ENCODE results near the gene IL4R.

IL4R gene

DNA sequence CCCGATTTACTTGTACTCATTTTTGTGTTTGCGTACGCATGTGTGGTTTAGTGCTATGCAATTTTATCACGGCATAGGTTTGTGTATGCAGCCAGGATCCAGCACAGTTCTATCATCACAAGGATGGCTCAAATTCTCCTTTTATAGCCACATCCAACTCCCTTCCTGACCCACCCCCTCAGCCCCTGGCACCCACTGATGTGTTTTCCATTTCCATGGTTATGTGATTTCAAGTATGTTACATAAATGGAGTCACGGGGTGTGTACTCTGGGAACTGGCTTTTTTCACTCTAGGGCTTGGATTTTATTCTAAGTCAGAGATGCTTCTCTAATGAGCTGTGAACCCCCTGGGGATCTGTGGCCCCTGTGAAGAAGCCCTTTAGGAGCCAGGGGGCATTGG lies 16.8 kb downstream of the IL4R start:
- no peak for DNase-seq (ENCODE audit: low spot score)

DNA sequence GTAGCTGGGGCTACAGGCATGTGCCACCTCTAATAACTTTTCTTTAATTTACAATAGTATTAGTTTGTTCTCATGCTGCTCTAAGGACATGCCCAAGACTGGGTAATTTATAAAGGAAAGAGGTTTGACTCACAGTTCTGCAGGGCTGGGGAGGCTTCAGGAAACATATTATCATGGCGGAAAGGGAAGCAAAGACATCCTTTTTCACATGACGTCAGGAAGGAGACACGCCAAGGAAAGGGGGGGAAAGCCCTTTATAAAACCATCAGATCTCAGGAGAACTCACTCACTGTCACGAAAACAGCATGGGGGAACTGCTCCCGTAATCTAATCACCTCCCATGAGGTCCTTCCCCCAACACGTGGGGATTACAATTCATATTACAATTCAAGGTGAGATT lies 18.3 kb downstream of the IL4R start:
- DNase-seq (ENCODE audit: low spot score) = no peak

DNA sequence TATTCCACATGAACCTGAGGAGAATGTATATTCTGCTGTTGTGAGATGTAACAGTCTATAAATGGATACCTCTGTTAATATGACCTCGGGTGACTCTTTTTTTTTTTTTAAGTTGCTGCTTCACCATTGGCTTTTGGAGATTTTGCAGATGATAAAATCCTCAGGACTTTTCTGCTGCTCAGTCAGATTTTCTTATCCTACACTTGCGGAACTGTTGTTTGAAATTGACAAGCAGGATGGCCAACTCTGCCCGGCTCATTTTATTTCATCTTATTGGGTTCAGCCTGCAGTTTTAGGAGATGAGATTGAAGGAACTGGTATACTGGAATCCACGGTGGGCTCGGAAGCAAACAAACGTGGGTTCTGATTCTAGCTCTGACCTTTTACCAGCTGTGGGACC lies 19.3 kb downstream of the IL4R start:
- DNase-seq (ENCODE audit: low spot score) = no peak

DNA sequence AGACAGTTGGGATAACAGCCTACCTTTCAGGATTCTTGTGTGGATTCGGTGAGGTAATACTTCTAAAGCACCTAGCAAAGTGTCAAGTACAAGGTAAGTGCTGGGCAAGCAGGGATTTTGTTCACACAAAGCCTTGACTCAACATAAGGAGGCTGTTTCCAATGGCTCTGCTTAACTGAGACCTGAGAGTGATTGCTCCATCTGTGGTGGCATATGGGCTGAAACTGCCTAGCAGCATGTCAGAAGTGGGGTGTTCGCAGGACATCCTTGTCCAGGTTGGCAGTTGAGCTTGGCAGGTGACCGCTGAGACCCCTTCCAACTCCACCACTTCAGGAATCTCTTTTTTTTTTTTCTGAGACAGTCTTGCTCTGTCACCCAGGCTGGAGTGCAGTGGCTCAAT lies 19.8 kb downstream of the IL4R start:
- no peak for DNase-seq (ENCODE audit: low spot score)

DNA sequence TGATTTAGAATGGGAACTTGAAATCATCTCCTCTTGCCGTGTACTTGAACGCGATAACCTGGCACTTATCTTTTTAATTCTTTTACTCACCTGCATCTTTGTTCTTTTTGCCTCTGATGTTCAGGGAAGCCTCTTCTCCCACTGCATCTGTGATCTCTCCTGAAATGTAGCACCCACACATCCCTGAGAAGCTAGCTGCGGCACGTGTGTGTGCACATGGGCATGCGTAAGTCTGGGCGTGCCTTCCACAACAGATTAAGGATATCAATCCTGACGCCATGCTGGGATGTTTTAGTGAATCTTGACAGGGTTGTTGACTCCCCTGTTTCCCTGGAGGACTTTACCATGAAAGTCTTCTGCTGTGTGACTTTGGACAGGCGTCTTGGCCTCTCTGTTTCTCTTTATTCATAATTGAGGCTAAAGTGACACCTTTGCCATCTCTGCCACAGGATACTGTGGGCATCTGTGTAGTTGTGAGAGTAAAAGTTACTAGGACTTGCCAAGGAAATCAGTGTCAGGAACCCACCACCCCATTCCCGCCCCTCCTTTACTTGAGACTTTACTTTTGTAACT lies 20.5 kb downstream of the IL4R start:
- DNase-seq (ENCODE audit: low spot score) = no peak

DNA sequence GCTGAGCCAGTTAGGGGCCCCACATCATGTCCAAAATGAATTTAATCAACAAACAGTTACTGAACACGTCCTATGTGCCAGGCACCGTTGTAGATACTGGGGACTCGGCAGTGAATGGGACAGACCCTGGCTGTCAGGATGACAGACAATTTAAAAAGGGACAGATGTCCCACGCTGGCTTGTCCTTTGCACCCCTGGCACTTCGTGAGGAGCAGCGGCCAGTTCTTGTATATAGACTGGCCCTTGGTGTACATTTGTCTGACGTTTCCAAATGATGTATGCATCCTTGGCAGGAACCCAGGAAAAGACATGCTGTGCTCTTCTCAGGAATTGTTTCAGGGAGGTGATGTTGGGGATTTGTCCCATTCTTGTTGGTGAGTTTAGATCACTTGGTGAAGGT lies 21.1 kb downstream of the IL4R start:
- no peak for DNase-seq (ENCODE audit: low spot score)

DNA sequence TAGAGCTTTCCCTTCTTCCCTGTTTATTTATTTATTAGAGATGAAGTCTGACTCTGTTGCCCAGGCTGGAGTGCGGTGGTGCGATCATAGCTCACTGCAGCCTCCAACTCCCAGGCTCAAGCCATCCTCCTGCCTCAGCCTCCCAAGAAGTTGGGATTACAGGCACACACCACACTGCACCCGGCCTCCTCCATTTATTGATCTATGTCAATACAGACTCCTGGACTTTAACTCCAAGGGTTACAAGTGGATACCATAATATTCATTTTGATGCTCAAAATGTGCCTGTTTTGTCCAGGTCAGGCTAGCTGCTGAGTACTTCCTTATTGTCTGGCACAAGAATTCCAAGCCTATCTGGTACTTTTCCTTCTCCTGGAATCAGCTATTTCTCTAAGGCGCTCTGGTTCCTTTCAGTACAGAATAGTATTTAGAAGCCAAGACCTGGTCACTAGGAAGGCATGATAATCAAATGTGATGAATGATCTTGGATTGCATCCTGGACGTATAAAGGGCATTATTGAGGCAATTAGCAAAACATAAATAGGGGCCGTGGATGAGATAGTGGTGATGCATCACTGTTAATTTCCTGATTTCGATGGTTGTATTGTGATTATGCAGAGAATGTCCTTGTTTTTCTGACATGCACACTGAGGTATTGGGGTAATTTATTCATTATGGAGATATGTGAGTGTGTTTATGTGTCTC lies 21.7 kb downstream of the IL4R start:
- no peak for DNase-seq (ENCODE audit: low spot score)

DNA sequence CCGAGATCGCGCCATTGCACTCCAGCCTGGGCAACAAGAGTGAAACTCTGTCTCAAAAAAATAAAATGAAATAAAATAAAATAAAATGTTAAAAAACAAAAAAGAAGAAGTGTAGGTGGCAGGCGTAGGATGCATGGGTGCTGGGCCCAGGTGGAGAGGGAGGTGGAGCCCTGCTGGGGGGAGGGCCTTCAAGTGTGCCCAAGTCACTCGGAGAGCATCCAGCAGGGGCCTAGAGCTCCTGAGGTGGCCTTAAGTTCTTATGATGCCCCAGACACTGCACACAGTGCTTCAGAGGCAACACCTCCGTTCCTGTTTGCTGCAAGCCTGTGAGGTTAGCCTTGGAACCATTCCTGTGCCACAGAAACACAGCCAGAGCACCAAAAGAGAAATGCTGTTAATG lies 23.2 kb downstream of the IL4R start:
- no peak for DNase-seq (ENCODE audit: low spot score)

DNA sequence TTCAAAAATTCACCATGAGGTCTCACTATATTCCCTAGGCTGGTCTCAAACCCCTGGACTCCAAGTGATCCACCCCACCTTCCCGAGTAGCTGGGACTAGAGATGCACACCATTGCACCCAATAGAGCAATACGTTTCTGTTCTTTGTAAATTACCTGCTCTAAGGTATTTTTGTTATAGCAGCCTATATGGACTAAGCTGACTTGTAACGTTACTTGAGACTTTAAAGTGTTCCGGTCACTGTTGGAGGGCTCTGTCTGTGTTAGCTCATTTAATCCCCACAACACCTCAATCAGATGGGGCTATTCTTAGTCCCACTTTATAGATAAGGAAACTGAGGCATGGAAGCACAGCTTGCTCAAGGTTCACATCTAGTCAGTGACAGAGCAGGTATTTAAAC lies 25.4 kb downstream of the IL4R start:
- DNase-seq (ENCODE audit: low spot score) = no peak

DNA sequence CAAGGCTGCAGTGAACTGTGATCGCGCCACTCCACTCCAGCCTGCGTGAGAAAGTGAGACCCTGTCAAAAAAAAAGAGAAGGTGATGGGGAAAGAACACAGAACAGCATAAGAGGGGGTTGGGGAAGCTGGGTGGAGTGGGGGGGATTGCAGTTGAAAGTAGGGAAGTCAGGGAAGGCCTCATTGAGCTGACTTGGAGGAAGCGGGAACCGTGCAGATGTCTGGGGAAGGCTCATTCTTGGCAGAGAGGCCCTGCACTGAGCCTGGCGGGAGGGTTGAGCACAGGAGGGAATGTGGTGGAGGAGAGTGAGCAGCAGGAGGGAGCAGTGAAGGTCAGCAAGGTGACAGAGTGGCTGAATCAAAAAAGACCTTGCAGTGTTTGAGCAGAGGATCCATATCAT lies 26.9 kb downstream of the IL4R start:
- DNase-seq (ENCODE audit: low spot score) = no peak

DNA sequence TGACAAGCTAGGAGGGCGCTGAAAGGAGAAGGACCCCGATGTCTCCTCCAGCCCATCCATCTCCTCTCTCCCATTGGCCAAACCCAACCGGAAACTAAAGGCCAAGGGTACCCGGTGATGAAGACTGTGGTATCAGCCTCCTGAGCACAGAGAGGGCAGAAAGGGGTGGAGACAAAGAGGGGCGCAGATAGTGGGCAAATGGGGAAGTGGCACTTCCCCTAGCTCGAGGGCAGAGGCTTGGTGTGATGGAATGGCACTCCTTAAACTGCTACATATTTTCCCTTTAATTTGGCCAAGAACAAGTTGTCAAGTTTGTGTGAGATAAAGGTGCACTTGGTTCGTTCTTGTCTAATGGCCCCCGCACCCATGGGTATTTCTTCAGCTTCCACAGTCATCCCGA lies 27.8 kb downstream of the IL4R start:
- DNase-seq (ENCODE audit: low spot score) = no peak

DNA sequence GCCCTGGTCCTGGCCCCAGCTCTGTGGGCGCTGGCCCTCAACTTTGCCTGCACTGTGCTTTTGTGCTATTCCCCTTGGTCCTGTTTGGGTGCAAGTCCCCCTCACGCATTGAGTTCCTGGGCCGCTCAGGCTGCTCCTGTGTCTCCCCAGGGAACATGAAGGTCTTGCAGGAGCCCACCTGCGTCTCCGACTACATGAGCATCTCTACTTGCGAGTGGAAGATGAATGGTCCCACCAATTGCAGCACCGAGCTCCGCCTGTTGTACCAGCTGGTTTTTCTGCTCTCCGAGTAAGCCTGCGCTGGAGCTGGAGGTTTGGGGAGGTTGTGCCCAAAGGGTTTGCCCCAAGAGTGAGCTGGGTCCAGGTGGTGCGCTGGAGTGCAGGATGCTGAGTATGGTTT lies 28.2 kb downstream of the IL4R start:
- no peak for DNase-seq (ENCODE audit: low spot score)

DNA sequence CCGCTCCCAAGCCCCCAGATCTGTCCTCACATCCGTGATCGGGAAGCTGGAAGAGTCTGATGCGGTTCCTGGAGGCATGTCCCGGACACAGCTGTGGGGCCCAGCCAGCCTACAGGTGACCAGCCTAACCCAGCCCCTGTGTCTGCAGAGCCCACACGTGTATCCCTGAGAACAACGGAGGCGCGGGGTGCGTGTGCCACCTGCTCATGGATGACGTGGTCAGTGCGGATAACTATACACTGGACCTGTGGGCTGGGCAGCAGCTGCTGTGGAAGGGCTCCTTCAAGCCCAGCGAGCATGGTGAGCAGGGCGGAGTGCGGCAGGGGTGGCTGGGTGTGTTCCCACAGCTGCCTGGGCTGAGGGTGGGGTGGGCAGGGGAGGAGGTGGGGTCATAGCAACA lies 30.9 kb downstream of the IL4R start:
- DNase-seq (ENCODE audit: low spot score) = peak; percentile 20

DNA sequence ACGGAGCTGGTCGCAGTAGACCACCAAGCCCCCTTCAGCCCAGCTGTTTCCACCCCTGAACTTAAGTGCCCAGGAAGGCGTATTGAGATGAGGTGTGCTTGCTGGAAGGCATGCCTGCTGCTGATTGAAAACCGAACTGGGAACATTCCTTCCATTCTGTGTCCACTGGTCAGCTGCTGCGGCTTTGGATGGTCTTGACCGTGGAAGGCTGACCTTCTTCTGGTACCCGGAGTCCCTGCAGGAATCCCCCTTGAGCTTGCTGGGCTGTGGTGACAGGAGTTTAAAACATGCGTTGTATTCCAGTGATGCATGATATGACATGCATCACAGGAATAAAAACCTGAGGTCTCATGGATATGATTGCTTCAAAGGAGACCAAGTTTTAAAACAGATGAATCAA lies 31.4 kb downstream of the IL4R start:
- no peak for DNase-seq (ENCODE audit: low spot score)

DNA sequence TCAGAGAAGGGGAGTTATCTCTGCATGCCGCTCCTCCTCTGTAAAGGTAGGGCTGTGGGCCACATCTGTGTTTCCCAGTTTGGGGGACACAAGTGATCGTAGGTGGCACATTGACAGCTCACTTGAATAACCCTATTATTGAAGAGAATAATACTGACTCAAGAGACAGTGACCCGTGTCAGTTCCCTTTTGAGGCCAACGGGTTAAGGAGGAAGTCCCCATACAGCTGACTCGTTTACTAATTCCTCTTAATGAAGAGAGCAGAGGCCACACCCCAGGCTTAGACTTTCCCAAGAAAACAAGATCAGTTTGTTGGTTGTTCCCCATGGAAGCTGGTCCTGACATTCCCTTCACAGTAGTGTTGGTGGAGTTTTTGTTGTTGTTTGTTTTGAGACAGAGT lies 33.0 kb downstream of the IL4R start:
- no peak for DNase-seq (ENCODE audit: low spot score)

DNA sequence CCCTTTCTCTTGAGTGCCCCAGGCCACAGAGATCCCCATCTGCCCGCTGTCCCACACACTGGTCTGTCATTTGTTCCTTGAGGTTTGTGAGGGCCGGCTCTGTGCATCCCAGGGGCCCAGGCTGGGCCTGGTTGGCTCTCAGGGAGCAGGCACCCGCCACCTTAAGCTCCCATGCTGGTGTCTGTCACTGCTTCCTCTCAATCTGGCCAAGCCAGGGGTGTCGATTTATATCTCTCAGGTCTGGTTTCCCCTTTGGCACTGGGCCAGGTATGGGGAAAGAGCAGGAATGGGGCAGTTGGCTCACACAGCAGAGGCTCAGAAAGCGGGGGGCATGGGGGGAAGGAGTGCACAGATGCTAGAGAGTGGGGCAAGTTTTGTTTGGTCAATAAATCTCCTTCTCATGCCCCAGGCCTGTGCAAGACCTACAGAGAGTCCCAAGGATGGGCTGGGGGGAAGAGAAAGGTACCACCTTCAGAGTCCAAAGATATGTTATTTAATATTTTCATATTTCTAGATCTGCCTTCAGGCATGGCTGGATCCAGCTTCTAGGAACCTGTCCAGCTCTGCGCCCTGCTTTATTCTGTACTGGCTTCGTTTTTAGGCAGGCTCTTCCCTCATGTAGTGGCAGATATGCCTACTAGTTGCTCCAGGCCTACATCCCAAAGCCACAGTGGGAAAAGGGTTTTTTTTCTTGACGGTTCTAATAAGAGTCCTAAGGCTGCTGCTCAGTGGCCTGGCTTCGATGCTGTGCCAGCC lies 34.3 kb downstream of the IL4R start:
- DNase-seq (ENCODE audit: low spot score) = no peak

DNA sequence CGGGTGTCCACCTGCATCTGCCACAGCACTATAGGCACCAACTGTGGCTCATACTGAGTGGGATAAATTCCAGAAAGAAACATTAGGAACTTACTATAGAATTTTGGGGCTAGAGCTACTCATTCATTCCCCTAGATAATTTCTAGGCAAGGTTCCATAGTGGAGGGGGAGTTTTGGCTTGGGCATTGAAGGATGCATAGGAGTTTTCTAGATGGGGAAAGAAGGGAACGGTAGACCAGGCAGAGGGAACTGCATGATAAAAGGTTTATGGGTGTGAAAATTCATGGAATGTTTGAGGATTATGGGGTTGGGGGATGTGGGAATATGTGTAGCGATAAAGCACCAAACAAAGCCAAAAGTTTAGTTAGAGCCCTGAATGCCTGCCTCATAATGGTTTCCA lies 35.5 kb downstream of the IL4R start:
- no peak for DNase-seq (ENCODE audit: low spot score)

DNA sequence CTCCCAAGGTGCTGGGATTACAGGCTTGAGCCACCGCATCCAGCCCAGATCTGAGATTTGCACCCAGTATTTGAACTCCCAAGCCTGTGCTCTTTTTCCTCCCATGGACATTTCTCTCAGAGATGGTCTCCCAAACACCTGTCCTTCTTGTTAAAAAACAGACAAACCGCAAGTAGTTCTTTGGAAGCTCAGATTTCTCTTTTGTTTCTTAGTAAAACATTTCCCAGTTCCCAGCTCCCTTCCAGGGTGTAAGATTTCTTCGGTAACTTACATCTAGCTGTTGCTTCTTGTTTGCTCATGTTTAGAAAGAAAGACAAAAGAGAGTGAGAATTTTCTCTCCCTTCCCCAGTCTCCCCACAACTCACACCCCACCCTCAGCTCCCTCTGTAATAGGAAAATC lies 36.2 kb downstream of the IL4R start:
- DNase-seq (ENCODE audit: low spot score) = no peak

DNA sequence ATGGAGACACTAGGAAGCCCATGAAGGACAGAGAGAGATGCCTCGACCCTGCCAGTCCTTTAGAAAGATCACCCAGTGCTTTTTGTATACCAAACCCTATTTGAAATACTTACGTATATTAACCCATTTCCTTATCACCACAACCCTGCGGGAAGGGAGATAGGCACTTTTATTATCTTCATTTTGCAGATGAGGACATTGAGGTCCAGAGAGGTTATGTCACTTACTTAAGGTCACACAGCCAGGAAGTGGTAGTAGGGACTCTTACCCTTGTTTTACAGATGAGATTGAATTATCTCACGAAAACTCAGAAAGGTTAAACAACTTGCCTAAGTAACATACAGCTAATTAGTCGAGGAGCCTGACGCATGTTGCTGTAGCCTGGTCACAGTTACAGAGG lies 38.2 kb downstream of the IL4R start:
- peak; percentile 25 for DNase-seq (ENCODE audit: low spot score)

DNA sequence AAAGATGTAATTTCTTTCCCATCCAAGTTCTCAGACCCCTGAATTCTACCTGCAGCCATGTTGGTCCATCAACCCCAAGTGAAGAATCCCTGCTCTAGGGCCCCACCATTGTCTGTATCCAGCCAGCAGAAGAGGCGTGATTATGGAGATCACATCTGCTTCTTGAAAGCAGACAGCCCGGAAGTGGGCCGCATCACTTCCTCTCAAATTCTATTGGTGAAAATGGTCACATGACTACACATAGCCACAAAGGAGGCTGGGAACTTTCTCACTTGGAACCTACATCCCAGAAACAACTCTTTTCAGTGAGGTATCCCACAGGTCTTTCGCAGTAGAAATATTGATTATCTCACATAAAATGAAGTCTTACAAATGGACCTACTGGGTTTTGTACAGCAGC lies 40.1 kb downstream of the IL4R start:
- no peak for DNase-seq (ENCODE audit: low spot score)

DNA sequence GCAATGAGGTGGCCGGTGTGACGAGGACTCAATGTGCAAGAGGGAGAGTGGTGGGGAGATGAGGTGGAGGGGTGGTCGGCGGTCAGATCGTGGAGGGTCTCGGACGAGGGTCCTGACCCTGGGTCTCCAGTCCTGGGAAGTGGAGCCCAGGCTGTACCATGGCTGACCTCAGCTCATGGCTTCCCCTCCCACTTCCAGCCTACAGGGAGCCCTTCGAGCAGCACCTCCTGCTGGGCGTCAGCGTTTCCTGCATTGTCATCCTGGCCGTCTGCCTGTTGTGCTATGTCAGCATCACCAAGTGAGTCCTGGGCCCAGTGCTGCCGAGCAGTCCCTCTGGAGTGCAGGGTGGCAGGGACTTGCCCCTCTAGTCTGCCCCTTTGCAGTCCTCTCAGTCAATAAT lies 41.8 kb downstream of the IL4R start:
- DNase-seq (ENCODE audit: low spot score) = peak; percentile 30

DNA sequence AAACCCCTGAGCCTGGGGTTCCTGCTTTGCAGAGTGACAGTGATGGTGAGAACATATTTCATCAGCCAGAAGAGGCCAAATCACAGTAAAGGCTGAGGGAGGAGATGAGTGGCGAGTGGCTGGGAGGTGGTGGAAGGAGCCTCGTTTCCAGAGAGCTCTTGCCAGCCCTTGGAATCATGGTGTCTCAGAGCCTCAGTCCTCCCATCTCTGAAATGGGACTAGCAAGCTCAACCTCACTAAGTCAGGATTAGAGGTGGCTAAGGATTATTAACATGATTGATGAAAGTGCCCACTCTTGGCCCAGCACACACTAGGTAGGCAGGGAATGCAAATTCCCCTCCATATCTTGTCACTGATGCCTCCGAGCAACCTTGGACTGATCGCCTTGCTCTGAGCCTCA lies 43.0 kb downstream of the IL4R start:
- DNase-seq (ENCODE audit: low spot score) = no peak

DNA sequence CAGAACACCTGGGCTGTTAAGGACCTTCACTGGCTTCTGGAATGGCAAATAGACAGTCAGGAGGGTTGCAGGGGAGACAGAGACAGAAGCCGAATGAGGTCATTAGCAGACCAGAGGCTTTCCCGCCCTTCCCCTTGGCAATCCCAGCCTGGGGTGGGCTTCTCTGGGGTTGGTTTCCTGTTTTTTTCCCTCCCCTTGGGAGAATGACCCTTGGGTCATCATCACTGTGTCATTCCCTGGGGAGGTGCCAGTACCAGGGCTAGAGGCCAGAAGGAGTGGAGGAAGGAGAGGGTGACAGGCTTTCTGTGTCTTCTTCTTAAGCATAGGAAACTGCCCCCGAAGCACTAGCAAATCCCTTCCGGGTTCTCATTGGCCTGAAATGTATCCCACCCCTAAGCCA lies 45.3 kb downstream of the IL4R start:
- DNase-seq (ENCODE audit: low spot score) = no peak

DNA sequence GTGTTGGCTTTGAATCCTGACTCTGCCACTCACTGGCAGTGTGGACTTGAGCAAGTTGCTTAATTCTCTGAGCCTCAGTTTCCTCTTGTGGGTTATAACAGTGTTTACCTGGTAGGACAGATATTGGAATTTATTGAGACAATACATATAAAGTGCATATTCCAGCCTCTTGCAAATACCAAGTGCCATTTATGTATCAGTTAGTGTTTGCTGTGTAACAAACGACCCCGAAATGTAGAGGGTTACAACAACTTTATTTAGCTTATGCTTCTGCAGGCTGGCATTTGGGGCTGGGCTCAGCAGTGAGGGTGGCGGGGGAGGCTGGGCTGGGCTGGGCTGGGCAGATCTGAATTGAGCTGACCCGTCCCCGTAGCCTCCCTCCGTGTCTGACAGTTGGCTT lies 45.8 kb downstream of the IL4R start:
- DNase-seq (ENCODE audit: low spot score) = no peak

Measured in hematopoietic multipotent progenitor cell treated with erythropoietin and hydrocortisone succinate and interleukin-3 and kit ligand, for 17 days (in vitro differentiated cells).